BE2C (cell line): ENCODE results near the gene TMCC1.

Experiments used
- DNase-seq: peaks from one replicate; pipeline ENCODE4 v3.0.0-alpha.2; 2020
- H3K27me3 ChIP-seq: fragments of 250-450 bp; sonication (Bioruptor Pico); 2 replicates; pipeline ENCODE4 v1.5.1; 2020; ENCODE audit warnings: mild to moderate bottlenecking
- H3K36me3 ChIP-seq: fragments of 250-450 bp; sonication (Bioruptor Pico); 2 replicates; pipeline ENCODE4 v1.5.1; 2020; ENCODE audit warnings: mild to moderate bottlenecking
- H3K4me1 ChIP-seq: fragments of 250-450 bp; sonication (Bioruptor Pico); 2 replicates; pipeline ENCODE4 v1.5.1; 2020
- H3K4me3 ChIP-seq: 2 replicates; pipeline ENCODE4 v1.5.1; 2011; ENCODE audit warnings: low read depth, low read length
- H3K9me3 ChIP-seq: fragments of 250-450 bp; sonication (Bioruptor Pico); 2 replicates; pipeline ENCODE4 v1.5.1; 2020
- CTCF ChIP-seq: IDR thresholded peaks from 2 replicates; pipeline ENCODE4 v1.5.1; 2012; ENCODE audit warnings: mild to moderate bottlenecking, low read depth, low read length

Gene TMCC1

DNA sequence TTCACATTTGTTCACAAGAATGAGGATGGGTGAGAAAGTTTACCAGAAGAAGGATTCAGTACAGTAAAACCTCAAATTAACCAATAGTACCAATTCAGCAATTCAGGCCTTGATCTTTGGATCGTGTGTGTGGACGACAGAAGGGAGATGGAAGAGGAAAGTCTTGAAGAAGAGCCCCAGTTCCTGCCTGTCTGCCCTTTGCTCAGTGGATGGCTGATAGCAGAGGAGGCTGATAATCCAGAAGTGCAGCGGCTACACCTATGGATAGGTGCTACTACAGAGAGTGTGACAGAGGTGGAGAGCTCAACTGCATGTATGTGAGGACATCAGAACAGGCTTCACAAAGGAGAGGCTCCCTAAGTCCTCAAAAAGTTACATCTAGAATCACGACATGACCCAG, 257.9 kb downstream of the TMCC1 start:
- no peak for TF ChIP-seq CTCF
- H3K27me3 ChIP-seq: no peaks in the 10 kb centered on the region
- no peak overlapping the region for H3K4me3 ChIP-seq
- H3K36me3 ChIP-seq: no peaks in the 10 kb centered on the region
- H3K4me1 ChIP-seq: no peaks in the 10 kb centered on the region
- H3K9me3 ChIP-seq: no peaks in the 10 kb centered on the region
- no peak for DNase-seq

GRCh38 chr3:129633751-129634481, 259.6 kb downstream of the TMCC1 start:
- H3K9me3 ChIP-seq: no peaks in the 10 kb centered on the region
- no peaks in the 10 kb centered on the region for H3K4me1 ChIP-seq
- H3K4me3 ChIP-seq: no peak overlapping the region
- no peak for DNase-seq
- no peaks in the 10 kb centered on the region for H3K27me3 ChIP-seq
- H3K36me3 ChIP-seq: no peaks in the 10 kb centered on the region
- no peak for TF ChIP-seq CTCF

GRCh38 chr3:129632977-129633376, 260.5 kb downstream of the TMCC1 start:
- Histone ChIP-seq H3K4me3 (no peak overlapping the region), H3K9me3 (no peaks in the 10 kb centered on the region), H3K4me1 (no peaks in the 10 kb centered on the region), H3K27me3 (no peaks in the 10 kb centered on the region), H3K36me3 (no peaks in the 10 kb centered on the region)
- DNase-seq: no peak
- no peak for TF ChIP-seq CTCF

GRCh38 chr3:129632556-129632955, 261.0 kb downstream of the TMCC1 start:
- H3K9me3 ChIP-seq: no peaks in the 10 kb centered on the region
- no peak overlapping the region for H3K4me3 ChIP-seq
- no peak for TF ChIP-seq CTCF
- H3K4me1 ChIP-seq: no peaks in the 10 kb centered on the region
- DNase-seq: no peak
- H3K27me3 ChIP-seq: no peaks in the 10 kb centered on the region
- no peaks in the 10 kb centered on the region for H3K36me3 ChIP-seq

DNA sequence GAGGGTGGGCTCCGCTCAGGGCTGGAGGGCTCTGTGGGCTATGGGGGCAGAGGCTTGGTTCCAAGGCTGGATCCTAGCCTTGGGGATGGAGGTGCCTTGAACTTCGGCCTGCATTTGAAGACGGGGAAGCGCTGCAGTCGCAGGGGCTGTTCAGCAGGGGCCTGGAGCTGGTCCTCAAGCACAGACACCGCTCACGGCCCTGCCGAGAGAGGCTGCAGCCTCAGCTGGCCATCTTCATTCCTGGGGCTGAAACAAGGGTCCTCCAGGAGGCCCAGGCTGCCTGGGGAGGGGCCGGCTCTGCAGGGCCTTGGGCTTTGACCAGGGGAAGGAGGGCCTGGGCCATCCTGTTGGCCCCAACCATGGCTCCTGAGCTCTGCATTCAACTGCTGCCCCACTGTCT, 261.5 kb downstream of the TMCC1 start:
- no peaks in the 10 kb centered on the region for H3K9me3 ChIP-seq
- TF ChIP-seq CTCF: no peak
- no peaks in the 10 kb centered on the region for H3K27me3 ChIP-seq
- no peak overlapping the region for H3K4me3 ChIP-seq
- no peaks in the 10 kb centered on the region for H3K36me3 ChIP-seq
- no peak for DNase-seq
- peaks cover 2% of the 10 kb centered on the region for H3K4me1 ChIP-seq

GRCh38 chr3:129629011-129629410, 264.5 kb downstream of the TMCC1 start:
- H3K4me1 ChIP-seq: peaks cover 14% of the 10 kb centered on the region
- no peaks in the 10 kb centered on the region for H3K36me3 ChIP-seq
- TF ChIP-seq CTCF: no peak
- no peak overlapping the region for H3K4me3 ChIP-seq
- no peaks in the 10 kb centered on the region for H3K27me3 ChIP-seq
- H3K9me3 ChIP-seq: no peaks in the 10 kb centered on the region
- DNase-seq: no peak
